NCI-H69 (cell line): ENCODE results near the gene HMGXB3.
"Not testable (repeated sequence)": the region's sequence is repeated elsewhere in the genome, so short reads cannot be mapped to it uniquely, and the experiment has no call there.

Source experiments
- DNase-seq: peaks from one replicate; lab custom pipeline; 2025; lab: John Stamatoyannopoulos, UW

HMGXB3 gene

GRCh38 chr5:150022158-150022531 lies 21.6 kb downstream of the HMGXB3 start:
- peak; percentile 17 for DNase-seq

DNA sequence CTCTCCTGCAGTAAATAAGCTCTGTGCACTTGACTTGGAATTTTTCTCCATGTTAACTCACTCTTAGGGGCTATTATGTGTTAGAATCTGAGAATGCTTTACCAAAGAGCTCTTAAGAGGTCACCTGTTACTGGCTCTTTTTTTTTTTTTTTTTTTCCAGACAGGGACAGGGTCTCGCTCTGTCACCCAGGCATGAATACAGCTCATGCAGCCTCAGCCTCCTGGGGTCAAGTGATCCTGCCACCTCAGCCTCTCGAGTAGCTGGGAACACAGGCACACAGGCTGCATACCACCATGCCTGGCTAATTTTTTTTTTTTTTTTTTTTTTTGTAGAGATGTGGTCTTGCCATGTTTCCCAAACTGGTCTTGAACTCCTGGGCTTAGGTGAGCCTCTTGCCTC lies 22.1 kb downstream of the HMGXB3 start:
- DNase-seq = no peak

GRCh38 chr5:150023136-150023535 lies 22.6 kb downstream of the HMGXB3 start:
- no peak for DNase-seq

DNA sequence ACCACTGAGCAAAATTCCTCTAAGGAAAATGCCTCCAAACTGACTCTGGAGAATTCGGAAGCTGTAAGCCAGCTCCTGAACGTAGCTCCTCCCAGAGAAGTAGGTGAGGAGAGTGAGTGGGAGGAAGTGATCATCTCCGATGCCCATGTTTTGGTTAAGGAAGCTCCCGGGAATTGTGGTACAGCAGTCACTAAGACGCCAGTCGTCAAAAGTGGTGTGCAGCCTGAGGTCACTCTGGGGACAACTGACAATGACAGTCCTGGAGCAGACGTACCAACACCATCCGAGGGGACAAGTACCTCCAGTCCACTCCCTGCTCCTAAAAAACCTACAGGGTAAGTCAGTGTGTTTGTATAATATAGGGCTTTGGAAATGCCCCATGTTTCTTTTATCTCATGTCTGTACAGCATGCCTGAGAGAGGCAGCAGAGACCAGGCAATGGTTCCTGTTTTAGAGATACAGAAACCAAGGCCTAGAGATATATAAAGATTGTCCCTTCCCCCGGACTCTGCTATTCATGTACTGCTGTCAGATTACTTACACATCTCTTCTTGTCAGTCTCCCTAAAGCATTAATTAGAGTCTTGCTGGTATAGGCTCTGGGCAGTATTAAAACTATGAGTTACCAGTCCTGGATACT lies 23.9 kb downstream of the HMGXB3 start:
- DNase-seq = no peak

DNA sequence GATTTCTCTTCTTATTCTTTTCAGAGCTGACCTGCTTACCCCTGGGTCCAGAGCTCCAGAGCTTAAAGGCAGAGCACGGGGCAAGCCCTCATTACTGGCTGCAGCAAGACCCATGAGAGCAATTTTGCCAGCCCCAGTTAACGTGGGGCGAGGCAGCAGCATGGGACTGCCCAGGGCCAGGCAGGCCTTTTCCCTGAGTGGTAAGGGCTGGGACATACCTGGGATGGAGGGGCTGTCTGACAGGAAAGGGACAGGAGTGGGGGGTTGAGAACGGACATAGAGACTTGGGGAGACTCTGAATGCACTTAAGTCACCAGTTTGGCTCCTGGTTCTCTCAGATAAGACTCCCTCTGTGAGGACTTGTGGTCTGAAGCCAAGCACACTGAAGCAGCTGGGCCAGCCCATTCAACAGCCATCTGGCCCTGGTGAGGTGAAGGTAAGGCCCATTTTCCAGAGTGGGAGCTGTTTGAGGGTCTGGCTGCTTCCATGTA lies 26.2 kb downstream of the HMGXB3 start:
- no peak for DNase-seq

DNA sequence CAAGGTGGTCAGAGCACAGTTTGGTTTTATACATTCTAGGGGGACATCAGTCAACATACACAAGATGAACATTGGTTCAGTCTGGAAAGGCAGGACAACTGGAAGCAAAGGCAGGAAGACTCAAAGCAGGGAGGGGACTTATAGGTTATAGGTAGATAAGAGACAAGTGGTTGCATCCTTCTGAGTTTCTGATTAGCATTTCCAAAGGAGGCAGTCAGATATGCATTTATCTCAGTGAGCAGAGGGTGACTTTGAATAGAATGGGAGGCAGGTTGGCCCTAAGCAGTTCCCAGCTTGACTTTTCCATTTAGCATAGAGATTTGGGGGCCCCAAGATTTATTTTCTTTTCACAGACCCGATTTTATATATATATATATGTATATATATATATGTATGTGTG lies 27.5 kb downstream of the HMGXB3 start:
- not testable (repeated sequence) for DNase-seq

- no peak for DNase-seq
These were observed 32.8 kb downstream of the HMGXB3 start for GRCh38 chr5:150033334-150033733.

GRCh38 chr5:150034662-150035061 lies 34.1 kb downstream of the HMGXB3 start:
- no peak for DNase-seq

GRCh38 chr5:150035139-150035895 lies 34.8 kb downstream of the HMGXB3 start:
- no peak for DNase-seq

DNA sequence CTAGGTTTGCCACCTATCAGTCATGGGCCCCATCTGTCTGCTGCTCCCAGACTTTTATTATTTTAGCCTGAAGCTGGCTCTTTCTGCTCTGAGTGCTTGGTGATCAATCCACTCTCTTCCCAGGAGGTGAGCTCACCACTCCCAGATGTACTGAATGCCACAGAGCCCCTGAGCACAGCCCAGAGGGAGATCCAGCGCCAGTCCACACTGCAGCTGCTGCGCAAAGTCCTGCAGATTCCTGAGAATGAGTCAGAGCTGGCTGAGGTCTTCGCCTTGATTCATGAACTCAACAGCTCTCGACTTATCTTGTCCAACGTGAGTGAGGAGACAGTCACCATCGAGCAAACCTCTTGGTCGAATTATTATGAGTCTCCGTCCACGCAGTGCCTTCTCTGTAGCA lies 36.0 kb downstream of the HMGXB3 start:
- DNase-seq = no peak

GRCh38 chr5:150038547-150038946 lies 38.0 kb downstream of the HMGXB3 start:
- DNase-seq = no peak

- no peak for DNase-seq
These were observed 41.9 kb downstream of the HMGXB3 start for GRCh38 chr5:150042459-150042858.

- no peak for DNase-seq
These were observed 43.3 kb downstream of the HMGXB3 start for GRCh38 chr5:150043657-150044328.

DNA sequence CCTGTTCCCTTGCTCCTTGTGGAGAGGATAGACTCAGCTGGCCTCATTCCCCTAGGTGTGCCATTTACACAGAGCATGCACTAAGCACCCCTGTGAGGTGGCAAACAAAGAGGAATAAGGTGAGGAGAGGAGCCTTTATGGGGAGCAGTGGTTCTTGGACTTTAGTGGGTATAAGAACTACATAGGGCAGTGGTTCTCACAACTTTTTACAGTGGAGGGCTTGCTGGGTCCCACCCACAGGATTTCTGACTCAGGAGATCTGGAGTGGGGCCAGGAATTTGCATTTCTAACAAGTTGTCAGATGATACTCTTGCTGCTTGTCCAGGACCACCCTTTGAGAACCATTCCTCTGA lies 43.8 kb downstream of the HMGXB3 start:
- DNase-seq = no peak

DNA sequence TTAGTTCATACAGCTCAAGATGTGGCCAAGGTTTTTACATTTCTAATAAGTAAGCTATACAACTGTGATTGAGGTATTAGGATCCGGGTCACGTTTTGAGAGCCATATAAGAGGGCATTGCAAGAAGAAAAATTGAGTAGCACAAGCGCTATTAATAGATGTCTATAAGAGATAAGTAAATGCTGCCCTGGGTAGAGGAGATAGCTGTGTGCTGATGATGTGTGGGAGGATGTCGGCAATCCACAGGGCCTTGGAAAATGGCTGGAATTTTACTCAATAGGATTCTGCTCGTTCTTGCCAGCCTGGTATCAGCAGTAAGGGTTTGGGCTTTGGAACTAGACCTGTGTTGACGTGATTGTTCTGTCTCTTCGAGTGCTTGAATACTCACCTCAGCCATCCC lies 44.2 kb downstream of the HMGXB3 start:
- DNase-seq = no peak

DNA sequence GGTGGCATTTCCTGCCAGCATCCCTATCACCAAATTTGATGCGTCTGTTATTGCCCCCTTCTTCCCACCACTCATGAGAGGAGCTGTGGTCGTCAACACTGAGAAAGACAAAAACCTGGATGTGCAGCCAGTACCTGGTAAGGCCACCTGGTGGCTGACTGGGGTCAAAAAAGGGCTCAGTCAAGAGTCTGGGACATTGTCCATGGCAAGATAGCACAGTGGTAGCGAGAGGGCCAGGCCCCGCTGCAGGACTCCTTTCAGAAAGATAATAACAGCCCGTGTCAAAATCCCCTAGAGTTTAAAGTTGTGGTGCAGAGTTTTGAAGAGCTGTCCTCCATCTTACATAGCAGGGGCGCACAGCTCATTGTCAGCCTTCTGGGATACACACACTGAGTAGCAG lies 45.0 kb downstream of the HMGXB3 start:
- DNase-seq = peak; percentile 5

DNA sequence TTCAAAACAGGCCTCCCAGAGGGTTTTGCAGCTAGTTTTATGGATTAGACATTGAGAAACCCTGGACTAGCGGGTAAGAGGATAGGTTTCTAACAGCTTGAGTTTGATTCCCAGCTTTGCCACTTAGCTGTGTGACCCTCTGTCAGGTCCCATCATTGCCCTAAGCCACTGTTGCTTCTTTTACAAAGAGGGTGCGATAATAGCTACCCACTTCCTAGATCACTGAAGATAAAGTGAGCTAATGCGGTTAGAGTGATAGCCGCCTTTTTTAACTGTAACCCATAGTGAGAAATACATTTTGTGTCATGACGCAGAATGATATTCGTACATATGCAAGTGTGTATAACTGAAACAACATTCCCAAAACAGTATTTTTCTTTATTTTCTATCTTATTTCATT lies 45.5 kb downstream of the HMGXB3 start:
- no peak for DNase-seq

- DNase-seq = not testable (repeated sequence)
These were observed 49.8 kb downstream of the HMGXB3 start for GRCh38 chr5:150050172-150050811.

DNA sequence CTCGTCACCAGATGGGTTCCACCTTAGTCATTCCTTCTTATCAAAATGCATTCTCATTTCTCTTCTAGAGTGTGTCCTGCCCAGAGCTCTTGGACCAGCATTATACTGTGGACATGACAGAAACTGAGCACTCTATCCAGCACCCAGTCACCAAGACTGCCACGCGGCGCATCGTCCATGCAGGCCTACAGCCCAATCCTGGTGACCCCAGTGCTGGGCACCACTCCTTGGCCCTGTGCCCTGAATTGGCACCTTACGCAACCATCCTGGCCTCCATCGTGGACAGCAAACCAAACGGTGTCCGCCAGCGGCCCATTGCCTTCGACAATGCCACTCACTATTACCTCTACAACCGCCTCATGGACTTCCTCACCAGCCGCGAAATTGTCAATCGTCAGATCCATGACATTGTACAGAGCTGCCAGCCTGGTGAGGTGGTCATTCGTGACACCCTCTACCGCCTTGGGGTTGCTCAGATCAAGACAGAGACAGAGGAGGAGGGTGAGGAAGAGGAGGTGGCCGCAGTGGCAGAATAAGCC lies 51.2 kb downstream of the HMGXB3 start:
- DNase-seq = no peak

DNA sequence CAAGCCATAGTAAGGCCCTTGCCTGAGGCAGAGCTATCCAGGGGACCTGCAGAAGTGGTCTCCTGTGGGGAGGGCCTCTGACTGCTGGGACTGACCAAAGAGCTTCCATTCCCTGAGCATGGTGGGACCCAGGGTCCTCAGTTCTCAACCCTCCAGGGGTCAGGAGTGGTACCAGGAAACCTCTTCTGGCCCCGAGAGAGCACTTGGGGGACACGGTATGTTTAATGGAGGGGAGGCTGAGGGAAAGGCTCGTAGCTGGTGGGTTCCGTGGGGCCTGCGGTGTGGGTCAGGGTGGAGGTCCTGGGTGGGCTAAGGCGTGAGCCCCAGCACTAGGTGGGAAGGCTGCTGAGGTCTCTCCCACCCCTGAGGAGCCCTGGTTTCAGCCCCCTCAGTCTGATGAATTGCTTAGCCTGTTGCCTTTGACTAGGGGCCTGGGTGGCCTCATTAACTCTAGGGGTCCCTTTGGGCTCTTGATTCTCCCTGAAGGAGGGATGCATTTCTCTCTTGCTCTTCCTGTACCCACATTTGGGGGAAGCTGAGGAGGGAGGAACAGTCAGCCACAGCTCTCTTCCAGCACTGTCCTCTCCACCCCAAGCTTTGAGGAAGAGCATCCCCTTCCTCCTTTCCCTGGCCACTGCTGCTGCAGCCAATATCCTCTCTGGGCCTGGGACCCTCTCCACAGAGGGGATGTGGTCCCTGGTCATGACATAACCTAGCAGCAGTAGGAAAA lies 51.9 kb downstream of the HMGXB3 start:
- DNase-seq = no peak

DNA sequence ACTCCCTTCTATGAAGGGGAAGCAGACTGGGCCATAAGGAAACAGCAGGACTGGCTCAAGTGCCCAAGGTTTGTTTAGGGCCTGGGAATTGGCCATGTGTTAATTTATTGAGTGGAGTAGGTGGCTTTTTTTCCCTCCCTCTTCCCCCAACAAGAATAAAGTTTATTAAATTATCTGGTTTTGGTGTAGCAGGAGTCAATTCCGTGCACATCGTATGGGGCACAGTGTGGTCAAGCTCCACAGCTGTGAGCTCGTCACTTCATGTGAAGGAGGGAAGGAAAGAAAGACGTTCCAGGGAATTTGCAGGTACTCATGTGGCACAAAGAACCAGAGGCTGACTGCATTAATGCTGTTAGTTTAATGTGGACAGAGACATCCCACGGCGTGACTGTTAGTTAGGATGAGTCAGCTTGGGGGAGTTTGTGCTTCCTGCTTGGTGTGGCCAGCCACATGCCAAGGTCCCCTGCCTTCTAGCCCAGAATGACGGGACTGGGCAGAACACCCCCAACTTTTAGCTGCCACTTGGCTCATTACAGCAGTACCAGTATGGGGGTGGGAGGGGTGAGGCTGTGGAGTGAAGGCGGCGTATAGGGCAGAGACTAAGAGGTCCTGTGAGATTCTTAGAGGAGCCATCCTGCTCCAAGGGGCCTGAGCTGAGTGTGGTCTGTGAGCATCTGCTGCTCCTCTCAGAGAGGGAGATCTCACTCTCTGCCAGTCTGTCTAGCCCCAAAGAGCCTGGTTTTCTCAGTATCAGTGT lies 52.6 kb downstream of the HMGXB3 start:
- no peak for DNase-seq
